ENCODE measurements around the gene FCHO2. TPM values are rescaled to one million over a fixed set of nuclear protein-coding genes. Genes with fewer than 3 reads are reported as not detected.

Gene FCHO2
- total RNA-seq, 1 donor from 2014 or later = 5.3 TPM

DNA sequence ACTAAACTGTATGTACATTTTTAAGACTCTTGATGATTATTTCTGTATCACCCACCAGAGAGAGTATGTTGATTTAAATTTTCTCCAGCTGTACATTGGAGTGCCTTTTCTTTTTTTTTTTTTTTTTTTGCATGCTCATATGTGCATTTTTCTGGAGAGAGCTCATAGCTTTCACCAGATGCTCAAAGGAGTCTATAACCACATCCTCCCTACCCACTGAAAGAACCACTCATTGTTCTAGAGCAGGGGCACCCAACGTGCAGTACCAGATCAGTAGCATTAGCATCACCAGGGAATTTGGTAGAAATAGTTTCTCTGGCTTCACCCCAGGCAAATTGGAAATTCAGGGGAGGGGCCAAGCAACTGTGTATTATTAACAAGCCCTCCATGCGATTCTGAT is 110.6 kb downstream of the FCHO2 start:
- CTCF ChIA-PET = no interaction called here
- POLR2A ChIA-PET = no interaction called here
- no peak for DNase-seq

DNA sequence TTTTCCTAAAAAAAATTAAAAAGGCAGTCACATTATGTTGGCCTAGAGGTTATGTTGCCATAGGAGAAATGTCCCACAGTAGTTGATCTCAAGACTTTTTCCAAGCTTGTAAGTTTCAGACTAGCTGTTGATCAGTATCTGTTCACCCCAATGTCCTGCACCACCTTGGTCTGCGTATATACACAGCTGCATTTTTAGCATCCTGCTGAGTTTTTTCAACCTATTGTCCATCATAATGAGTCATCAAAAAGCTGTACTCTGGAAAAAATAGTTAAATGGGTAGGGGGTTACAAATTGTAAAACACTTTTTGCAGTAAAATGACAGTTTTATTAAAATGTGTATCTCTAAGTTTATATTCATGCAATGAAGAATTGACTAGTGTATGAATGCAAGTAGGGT is 111.4 kb downstream of the FCHO2 start:
- H3K4me3 Mint-ChIP-seq = no peak overlapping the region
- H3K36me3 Mint-ChIP-seq (ENCODE audit: low read depth) = peaks cover 5% of the 10 kb centered on the region
- H3K27me3 Mint-ChIP-seq = no peaks in the 10 kb centered on the region
- DNase-seq = no peak
- H3K4me1 Mint-ChIP-seq = no peaks in the 10 kb centered on the region
- TF ChIP-seq, protein P1, sequence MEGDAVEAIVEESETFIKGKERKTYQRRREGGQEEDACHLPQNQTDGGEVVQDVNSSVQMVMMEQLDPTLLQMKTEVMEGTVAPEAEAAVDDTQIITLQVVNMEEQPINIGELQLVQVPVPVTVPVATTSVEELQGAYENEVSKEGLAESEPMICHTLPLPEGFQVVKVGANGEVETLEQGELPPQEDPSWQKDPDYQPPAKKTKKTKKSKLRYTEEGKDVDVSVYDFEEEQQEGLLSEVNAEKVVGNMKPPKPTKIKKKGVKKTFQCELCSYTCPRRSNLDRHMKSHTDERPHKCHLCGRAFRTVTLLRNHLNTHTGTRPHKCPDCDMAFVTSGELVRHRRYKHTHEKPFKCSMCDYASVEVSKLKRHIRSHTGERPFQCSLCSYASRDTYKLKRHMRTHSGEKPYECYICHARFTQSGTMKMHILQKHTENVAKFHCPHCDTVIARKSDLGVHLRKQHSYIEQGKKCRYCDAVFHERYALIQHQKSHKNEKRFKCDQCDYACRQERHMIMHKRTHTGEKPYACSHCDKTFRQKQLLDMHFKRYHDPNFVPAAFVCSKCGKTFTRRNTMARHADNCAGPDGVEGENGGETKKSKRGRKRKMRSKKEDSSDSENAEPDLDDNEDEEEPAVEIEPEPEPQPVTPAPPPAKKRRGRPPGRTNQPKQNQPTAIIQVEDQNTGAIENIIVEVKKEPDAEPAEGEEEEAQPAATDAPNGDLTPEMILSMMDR (IDR thresholded peaks at IDR 0.05) = no peak
- no peak overlapping the region for H3K27ac Mint-ChIP-seq
- CTCF ChIA-PET = no interaction called here
- POLR2A ChIA-PET = no interaction called here
- intact Hi-C loops (cut with micrococcal nuclease) = no loop called here
- no peaks in the 10 kb centered on the region for H3K9me3 Mint-ChIP-seq
- ATAC-seq (ENCODE audit: low read depth) = no peak

More for the DNA sequence above, 110.6 kb downstream of the FCHO2 start:
- TF ChIP-seq, protein P1 (IDR thresholded peaks at IDR 0.05) = no peak
- Mint-ChIP-seq H3K27me3 (no peaks in the 10 kb centered on the region), H3K4me1 (no peaks in the 10 kb centered on the region), H3K27ac (no peak overlapping the region), H3K4me3 (no peak overlapping the region), H3K36me3 (ENCODE audit: low read depth) (peaks cover 5% of the 10 kb centered on the region), H3K9me3 (no peaks in the 10 kb centered on the region)
- ATAC-seq (ENCODE audit: low read depth) = no peak
- intact Hi-C loops (cut with micrococcal nuclease) = no loop called here

DNA sequence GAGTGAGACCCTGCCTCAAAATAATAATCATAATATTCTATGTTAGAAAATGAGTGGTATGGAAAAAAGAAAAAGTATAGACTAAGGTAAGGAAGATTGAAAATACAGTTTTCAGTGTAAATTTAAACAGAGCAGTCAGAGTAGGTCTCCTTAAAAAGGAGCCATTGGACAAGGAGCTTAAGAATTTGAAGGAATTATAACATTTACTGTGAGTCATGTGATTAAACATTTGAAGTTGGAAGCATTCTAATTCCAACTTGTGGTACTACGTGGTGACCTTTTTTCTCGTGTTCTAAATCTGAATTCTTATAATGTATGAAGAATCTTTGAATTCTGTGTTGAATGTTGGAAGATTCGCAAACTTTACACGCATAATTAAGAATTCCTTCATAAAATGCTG is 125.3 kb downstream of the FCHO2 start:
- ATAC-seq (ENCODE audit: low read depth) (no peak), DNase-seq (no peak)
- peaks cover 5% of the 10 kb centered on the region for H3K36me3 Mint-ChIP-seq (ENCODE audit: low read depth)
- no peaks in the 10 kb centered on the region for H3K9me3 Mint-ChIP-seq
- ChIA-PET CTCF (no interaction called here), POLR2A (no interaction called here)
- H3K27me3 Mint-ChIP-seq = no peaks in the 10 kb centered on the region
- TF ChIP-seq, protein P1 (IDR thresholded peaks at IDR 0.05) = no peak
- no peak overlapping the region for H3K4me3 Mint-ChIP-seq
- H3K4me1 Mint-ChIP-seq = no peaks in the 10 kb centered on the region
- intact Hi-C loops (cut with micrococcal nuclease) = loop anchor here (10.0 kb wide), 1 partner anchor 374 kb away; no protein-coding TSS in a partner anchor
- H3K27ac Mint-ChIP-seq = no peak overlapping the region

DNA sequence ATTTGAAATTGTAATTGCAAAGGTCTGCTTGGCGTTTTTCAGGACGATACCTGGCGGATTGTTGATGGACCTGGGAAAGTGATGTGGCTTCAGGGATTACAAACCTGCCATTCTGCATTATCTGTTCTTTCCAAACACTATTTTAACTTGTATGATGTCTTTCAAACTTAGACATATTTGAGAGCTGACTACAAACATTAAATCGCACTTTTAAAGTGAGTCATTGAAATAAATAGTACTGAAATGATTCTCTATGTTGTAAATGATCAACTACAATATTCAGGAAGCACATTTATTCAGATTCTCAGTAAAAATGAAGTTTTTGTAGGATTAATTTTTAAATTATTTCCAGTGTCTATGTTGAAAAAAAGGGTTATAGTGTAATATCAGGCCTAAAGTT is 132.2 kb downstream of the FCHO2 start:
- H3K27me3 Mint-ChIP-seq = no peaks in the 10 kb centered on the region
- H3K9me3 Mint-ChIP-seq = no peaks in the 10 kb centered on the region
- POLR2A ChIA-PET = no interaction called here
- DNase-seq (no peak), ATAC-seq (ENCODE audit: low read depth) (no peak)
- TF ChIP-seq, protein P1 (IDR thresholded peaks at IDR 0.05) = no peak
- H3K4me1 Mint-ChIP-seq = no peaks in the 10 kb centered on the region
- no peak overlapping the region for H3K27ac Mint-ChIP-seq
- H3K4me3 Mint-ChIP-seq = no peak overlapping the region
- peaks cover under 1% of the 10 kb centered on the region for H3K36me3 Mint-ChIP-seq (ENCODE audit: low read depth)
- intact Hi-C loops (cut with micrococcal nuclease) = loop anchor here (10.0 kb wide), 1 partner anchor 367 kb away; no protein-coding TSS in a partner anchor
- CTCF ChIA-PET = no interaction called here

DNA sequence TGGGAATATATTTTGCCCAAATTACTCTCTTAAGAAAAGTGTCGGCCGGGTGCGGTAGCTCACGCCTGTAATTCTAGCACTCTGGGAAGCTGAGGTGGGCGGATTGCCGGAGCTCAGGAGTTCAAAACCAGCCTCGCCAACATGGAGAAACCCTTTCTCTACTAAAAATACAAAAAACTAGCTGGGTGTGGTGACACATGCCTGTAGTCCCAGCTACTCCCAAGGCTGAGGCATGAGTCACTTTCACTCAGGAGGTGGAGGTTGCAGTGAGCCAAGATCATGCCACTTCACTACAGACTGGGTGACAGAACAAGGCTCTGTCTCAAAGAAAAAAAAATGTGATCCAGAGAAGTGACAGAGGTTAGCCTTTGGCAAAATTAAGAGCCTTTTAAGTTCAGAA is 138.1 kb downstream of the FCHO2 start:
- Mint-ChIP-seq H3K9me3 (peaks cover 7% of the 10 kb centered on the region), H3K27me3 (peaks cover 2% of the 10 kb centered on the region), H3K27ac (no peak overlapping the region), H3K36me3 (ENCODE audit: low read depth) (no peaks in the 10 kb centered on the region), H3K4me1 (no peaks in the 10 kb centered on the region), H3K4me3 (no peak overlapping the region)
- TF ChIP-seq, protein P1 (IDR thresholded peaks at IDR 0.05) = no peak
- intact Hi-C loops (cut with micrococcal nuclease) = no loop called here
- POLR2A ChIA-PET = interaction anchor here (1.0 kb wide), 1 partner anchor 122 kb away, joined by 4 read pairs; no protein-coding TSS in a partner anchor
- DNase-seq = no peak
- ATAC-seq (ENCODE audit: low read depth) = no peak
- CTCF ChIA-PET = interaction anchor here (1.1 kb wide), 1 partner anchor 10 kb away, joined by 4 read pairs; no protein-coding TSS in a partner anchor

Measured in activated B cell treated with CpG ODN at 0.5 μM for 24 hours (primary cell).